ENCODE results near the gene CHAC1.

CHAC1 gene

GRCh38 chr15:40952901-40953712 is at the start of gene CHAC1:
CHAC1 (plus strand) TSS chr15:40953471; CDS start chr15:40953584, 113 bp downstream.
- peak; percentile 98 for DNase-seq

- no peak for DNase-seq
Measured at GRCh38 chr15:40904552-40905201, 48.6 kb upstream of the CHAC1 start.

- peak; percentile 92 for DNase-seq
Measured at GRCh38 chr15:40906091-40906990, 46.9 kb upstream of the CHAC1 start.

- DNase-seq, result peak; percentile 83
Measured at GRCh38 chr15:40906991-40907802, 46.1 kb upstream of the CHAC1 start.

GRCh38 chr15:40908095-40908494 is 45.2 kb upstream of the CHAC1 start:
- DNase-seq, result no peak

GRCh38 chr15:40909662-40910630 is 43.3 kb upstream of the CHAC1 start:
- no peak for DNase-seq

- no peak for DNase-seq
Measured at GRCh38 chr15:40911141-40911540, 42.1 kb upstream of the CHAC1 start.

- no peak for DNase-seq
Measured at GRCh38 chr15:40911693-40912092, 41.6 kb upstream of the CHAC1 start.

GRCh38 chr15:40912478-40912877 is 40.8 kb upstream of the CHAC1 start:
- no peak for DNase-seq

GRCh38 chr15:40914013-40914412 is 39.3 kb upstream of the CHAC1 start:
- no peak for DNase-seq

GRCh38 chr15:40914486-40914885 is 38.8 kb upstream of the CHAC1 start:
- DNase-seq, result no peak

- no peak for DNase-seq
Measured at GRCh38 chr15:40915116-40915661, 38.1 kb upstream of the CHAC1 start.

- DNase-seq, result no peak
Measured at GRCh38 chr15:40915679-40916078, 37.6 kb upstream of the CHAC1 start.

GRCh38 chr15:40917585-40917984 is 35.7 kb upstream of the CHAC1 start:
- DNase-seq, result no peak

- no peak for DNase-seq
Measured at GRCh38 chr15:40918146-40918798, 35.0 kb upstream of the CHAC1 start.

- no peak for DNase-seq
Measured at GRCh38 chr15:40918799-40919392, 34.4 kb upstream of the CHAC1 start.

- no peak for DNase-seq
Measured at GRCh38 chr15:40921949-40922607, 31.2 kb upstream of the CHAC1 start.

- no peak for DNase-seq
Measured at GRCh38 chr15:40922608-40923005, 30.7 kb upstream of the CHAC1 start.

GRCh38 chr15:40923551-40923950 is 29.7 kb upstream of the CHAC1 start:
- DNase-seq, result no peak

All from activated effector memory CD4-positive, alpha-beta T cell treated with anti-CD3 and anti-CD28 coated beads, Interleukin-2, amount 50 U/mL, for 16 hours (primary cell).